Measurements from ENCODE around the gene C10orf90.

DNA sequence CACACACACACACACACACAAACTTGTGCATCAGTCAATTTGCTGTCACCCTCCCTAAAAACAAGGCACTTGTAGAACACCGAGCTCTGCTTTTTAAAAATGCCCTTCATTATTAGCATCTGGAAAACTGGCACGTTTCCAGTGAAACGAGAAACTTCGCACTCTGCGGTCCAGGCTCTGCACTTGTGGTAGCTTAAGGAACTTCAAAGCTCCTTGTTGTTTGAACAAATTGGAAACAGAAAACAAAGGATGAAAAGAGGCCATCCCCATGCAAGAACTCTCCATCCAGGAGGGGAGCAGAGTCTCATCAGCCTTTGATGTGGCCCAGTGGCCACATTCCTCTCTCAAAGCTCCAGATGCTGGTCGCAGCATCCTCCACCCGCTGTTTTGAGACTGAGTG, 105.1 kb downstream of the C10orf90 start:
- TF ChIP-seq POLR2AphosphoS5 (IDR thresholded peaks at IDR 0.05; ENCODE audit: borderline replicate concordance, low read depth, low read length) (no peak), EZH2 (IDR thresholded peaks at IDR 0.05) (no peak), FOXP2 (optimal IDR thresholded peaks at IDR 0.05; ENCODE audit: control extremely low read depth, extremely low read length, insufficient read depth) (no peak)
